CD4-positive, alpha-beta T cell treated with Interleukin-17A for 4 hours (primary cell): ENCODE data around the gene SOX6.
"Not testable (repeated sequence)": the region's sequence is repeated elsewhere in the genome, so short reads cannot be mapped to it uniquely, and the experiment has no call there.

Experiments used
- DNase-seq: peaks from one replicate; pipeline ENCODE4 v3.0.0-alpha.2; 2020; ENCODE audit warnings: mixed read lengths

The SOX6 gene

DNA sequence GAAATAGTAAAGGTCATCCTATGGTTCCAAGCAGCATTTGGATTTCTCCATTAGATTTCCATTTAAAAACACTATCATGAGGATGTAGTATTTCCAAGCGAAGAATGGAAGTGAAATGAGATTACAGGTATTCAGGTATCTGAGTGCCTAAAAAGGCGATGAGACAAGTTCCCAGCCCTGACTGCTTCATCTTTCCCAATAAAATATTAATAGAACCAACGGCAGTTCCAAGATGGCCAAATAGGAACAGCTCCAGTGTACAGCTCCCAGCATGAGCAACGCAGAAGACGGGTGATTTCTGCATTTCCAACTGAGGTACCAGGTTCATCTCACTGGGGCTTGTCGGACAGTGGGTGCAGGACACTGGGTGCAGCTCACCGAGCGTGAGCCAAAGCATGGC, 215.2 kb downstream of the SOX6 start:
- not testable (repeated sequence) for DNase-seq

GRCh38 chr11:16136792-16137390, 219.5 kb downstream of the SOX6 start:
- DNase-seq: no peak

DNA sequence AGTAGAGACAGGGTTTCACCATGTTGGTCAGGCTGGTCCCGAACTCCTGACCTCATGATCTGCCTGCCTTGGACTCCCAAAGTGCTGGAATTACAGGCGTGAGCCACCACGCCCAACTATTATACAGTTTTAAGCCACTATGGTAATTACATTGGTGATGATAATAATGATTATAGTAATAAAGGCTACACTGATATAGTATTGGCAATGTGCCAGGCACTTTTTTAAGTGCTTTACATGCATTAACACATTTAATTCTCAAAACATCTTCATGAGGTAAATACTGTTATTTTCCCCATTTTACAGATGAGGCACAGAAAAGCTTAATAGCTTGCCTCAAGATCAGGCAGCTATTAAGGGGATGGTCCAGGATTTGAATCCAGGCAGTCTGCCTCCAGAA, 222.5 kb downstream of the SOX6 start:
- no peak for DNase-seq

- DNase-seq: no peak
Observed at GRCh38 chr11:16127732-16128131, 228.6 kb downstream of the SOX6 start.

GRCh38 chr11:16126362-16126761, 230.0 kb downstream of the SOX6 start:
- no peak for DNase-seq

- no peak for DNase-seq
Observed at GRCh38 chr11:16125796-16126195, 230.6 kb downstream of the SOX6 start.

DNA sequence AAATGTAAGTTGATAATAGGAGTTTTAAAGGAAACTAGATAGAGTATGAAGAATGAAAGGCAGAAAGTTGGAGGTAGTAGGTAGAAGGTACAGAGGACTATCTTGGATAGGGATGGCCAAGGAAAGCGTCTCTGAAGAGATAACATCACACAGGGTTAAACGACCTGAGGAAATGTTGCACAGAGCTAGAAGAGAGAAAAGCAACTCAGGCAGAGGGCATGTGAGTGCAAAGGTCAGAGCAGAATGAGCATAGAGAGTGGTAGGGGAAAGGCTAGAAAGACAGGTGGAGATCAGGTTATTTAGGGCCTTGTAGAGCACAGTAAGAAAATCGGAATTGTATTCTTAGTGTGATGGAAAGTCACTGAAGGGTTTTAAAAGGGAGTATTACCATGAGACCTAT, 232.0 kb downstream of the SOX6 start:
- no peak for DNase-seq

DNA sequence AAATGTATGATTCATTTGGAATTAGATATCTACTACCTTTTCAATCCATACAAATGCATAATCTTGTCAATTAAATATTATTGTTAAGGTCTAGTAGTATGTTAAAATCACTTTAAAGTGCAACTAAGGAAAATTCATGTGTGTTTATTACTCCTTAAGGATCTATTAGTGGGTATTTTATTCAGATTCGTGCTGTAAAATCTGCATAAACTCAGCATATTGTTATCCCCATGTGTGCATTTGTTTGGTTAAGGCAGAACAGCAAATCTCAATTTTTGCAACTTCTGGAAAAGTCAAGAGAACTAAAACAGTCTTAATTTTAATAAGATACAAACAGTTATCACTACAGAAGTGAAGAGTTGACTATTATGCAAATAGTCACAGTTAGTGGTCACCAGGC, 234.5 kb downstream of the SOX6 start:
- DNase-seq: no peak

GRCh38 chr11:16120008-16120407, 236.3 kb downstream of the SOX6 start:
- no peak for DNase-seq

GRCh38 chr11:16117989-16118756, 238.2 kb downstream of the SOX6 start:
- no peak for DNase-seq

DNA sequence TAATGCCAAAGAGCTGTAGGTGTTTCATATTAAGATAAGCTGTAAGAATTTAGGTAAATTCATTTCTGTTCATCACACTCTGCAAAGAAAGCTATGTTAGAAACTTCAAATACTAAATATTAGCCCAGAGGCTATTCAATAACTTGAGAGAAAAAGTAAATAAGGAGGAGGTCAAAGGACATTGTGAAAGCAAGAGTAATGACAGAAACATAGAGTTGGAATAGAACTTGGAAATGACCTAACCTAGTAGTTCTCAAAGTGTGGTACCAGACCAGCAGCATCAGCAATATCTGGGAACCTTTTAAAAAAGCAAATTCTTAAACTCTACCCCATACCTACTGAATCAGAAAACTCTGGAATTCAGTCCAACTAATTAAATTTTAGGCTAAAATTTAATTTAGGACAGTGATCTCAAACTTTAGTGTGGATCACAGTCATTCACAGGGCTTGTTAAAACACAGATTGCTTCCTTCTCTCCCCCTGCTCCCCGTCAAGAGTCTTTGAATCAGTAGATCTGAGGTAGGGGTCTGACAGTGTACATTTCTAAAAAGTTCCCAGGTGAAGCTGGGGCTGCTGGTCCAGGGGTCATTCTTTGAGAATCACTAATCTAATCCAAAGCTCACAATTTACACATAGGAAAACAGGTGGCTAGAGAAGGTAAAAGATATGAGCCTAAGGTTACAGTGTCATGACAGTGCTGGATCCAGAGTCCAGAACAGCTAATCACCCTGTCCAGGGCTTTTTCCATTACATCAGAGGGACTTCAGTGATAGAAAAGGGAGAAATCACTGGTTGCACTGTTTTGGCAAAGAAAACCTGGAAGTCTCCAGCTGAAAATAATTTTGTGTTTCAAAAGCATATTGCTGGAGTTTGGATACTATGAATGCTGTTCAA, 241.1 kb downstream of the SOX6 start:
- DNase-seq: no peak

GRCh38 chr11:16114431-16114830, 241.9 kb downstream of the SOX6 start:
- no peak for DNase-seq

GRCh38 chr11:16111690-16112089, 244.7 kb downstream of the SOX6 start:
- DNase-seq: no peak

DNA sequence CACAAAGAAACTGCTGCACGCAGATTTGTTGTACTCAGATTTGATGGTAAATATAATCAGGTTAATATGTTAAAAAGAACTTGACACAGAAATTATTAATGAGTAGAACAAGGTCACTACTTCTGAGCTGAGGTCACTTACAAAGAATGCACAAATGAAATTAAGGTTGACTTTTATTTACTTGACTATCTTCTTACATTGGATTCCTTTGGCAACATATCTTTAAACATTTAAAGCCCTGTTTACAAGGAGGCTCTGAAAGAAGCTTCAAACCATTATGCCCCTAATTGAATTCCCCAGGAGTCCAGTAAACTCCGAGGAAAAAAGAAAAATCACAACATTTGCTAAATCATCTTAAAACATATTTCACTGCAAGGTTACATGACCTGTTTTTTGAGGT, 245.5 kb downstream of the SOX6 start:
- DNase-seq: no peak

GRCh38 chr11:16099343-16099900, 256.9 kb downstream of the SOX6 start:
- no peak for DNase-seq

DNA sequence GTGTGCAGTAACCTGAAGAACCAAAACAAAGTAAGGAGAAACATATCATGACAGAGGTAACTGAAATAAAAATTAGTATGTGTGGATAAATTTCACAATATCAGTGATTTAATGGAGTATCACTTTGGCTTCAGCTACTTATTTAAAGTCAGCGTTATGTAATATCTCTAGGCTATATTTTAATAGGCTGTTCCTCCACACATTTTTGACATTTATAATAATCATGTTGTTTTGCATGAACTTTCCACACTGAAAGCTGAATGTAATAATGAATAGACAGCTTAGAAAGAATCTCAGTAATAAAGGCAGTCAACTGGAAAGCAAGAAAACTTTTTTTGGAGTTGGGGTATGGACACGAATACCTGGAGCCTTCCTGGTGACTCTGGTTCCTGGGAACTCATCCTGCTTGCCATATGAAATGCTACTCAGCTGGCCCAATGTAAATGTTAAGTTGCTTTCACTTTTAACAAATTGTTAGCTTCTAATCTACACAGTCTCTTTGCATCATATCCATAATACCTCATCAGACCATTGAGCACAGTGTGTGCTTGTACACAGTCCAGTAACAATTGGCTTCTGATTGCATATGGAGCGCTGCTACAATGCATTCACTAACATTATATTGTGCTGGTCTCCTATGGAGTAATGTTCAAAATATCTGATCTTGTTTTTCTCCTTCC, 257.7 kb downstream of the SOX6 start:
- DNase-seq: no peak

- DNase-seq: no peak
Observed at GRCh38 chr11:16097543-16097942, 258.8 kb downstream of the SOX6 start.

DNA sequence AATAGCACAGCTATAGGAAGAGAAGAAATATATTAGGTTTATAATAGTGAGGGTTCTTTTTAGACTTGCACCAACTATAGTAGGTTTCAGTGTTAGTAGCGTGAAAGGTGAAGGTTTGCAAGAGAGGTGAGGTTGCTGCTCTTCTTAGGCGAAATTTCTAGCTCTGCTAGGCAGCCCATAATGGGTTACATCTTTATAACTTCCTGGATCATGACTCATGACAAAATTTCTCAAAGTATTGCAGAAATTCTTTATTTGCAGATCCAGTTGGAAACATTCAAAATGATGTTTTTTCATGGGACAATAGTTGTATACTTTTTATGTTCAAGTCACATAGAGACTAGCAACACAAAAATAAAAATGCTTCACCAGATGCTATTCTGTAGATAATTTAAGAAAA, 260.0 kb downstream of the SOX6 start:
- no peak for DNase-seq

GRCh38 chr11:16095756-16096155, 260.6 kb downstream of the SOX6 start:
- no peak for DNase-seq

- no peak for DNase-seq
Observed at GRCh38 chr11:16093889-16094653, 262.3 kb downstream of the SOX6 start.

- DNase-seq: no peak
Observed at GRCh38 chr11:16091862-16092261, 264.5 kb downstream of the SOX6 start.

GRCh38 chr11:16089481-16089880, 266.9 kb downstream of the SOX6 start:
- DNase-seq: no peak
